ENCODE measurements around the gene ZNF593. TPM values are rescaled to one million over a fixed set of nuclear protein-coding genes. Genes with fewer than 3 reads are reported as not detected.

The ZNF593 gene
- total RNA-seq, 1 experiment from 2014 or later: 27.8 TPM

GRCh38 chr1:26213335-26213905, 43.7 kb downstream of the ZNF593 start:
- H3K36me3 ChIP-seq: no peaks in the 10 kb centered on the region
- no peaks in the 10 kb centered on the region for H3K27me3 ChIP-seq
- no peak for DNase-seq
- H3K9me3 ChIP-seq: no peaks in the 10 kb centered on the region
- no peak overlapping the region for H3K4me3 ChIP-seq

- DNase-seq: no peak
- Histone ChIP-seq H3K36me3 (no peaks in the 10 kb centered on the region), H3K4me3 (no peak overlapping the region), H3K9me3 (no peaks in the 10 kb centered on the region), H3K27me3 (no peaks in the 10 kb centered on the region)
Observed at GRCh38 chr1:26215246-26215645, 45.5 kb downstream of the ZNF593 start.

GRCh38 chr1:26218906-26219494, 49.3 kb downstream of the ZNF593 start:
- peak; percentile 73 for DNase-seq
- Histone ChIP-seq H3K9me3 (no peaks in the 10 kb centered on the region), H3K36me3 (no peaks in the 10 kb centered on the region), H3K27me3 (no peaks in the 10 kb centered on the region), H3K4me3 (no peak overlapping the region)

Other genes starting within 250 kb of the ZNF593 start
- gene PAFAH2, start 171.8 kb upstream of the ZNF593 start, total RNA-seq (2014; rRNA removed; shearing (Covaris generic); ENCODE audit: low replicate concordance): 3.3 and 4.5 TPM in 2 replicates
- gene EXTL1, start 148.1 kb upstream of the ZNF593 start, total RNA-seq (2014; rRNA removed; shearing (Covaris generic); ENCODE audit: low replicate concordance): not detected in 2 replicates
- not detected in 2 replicates for gene SLC30A2, start 123.8 kb upstream of the ZNF593 start, total RNA-seq (2014; rRNA removed; shearing (Covaris generic); ENCODE audit: low replicate concordance)
- not detected in 2 replicates for gene TRIM63, start 102.3 kb upstream of the ZNF593 start, total RNA-seq (2014; rRNA removed; shearing (Covaris generic); ENCODE audit: low replicate concordance)
- 2.4 and 10.4 TPM in 2 replicates for gene PDIK1L, start 58.1 kb upstream of the ZNF593 start, total RNA-seq (2014; rRNA removed; shearing (Covaris generic); ENCODE audit: low replicate concordance)
- gene FAM110D, start 10.8 kb upstream of the ZNF593 start, total RNA-seq (2014; rRNA removed; shearing (Covaris generic); ENCODE audit: low replicate concordance): 0.07 TPM in 1 of 2 replicates, not detected in the other
- not detected in 2 replicates for gene C1orf232, start 945 bp upstream of the ZNF593 start, total RNA-seq (2014; rRNA removed; shearing (Covaris generic); ENCODE audit: low replicate concordance)
- not detected in 2 replicates for gene ZNF593OS, start 1.9 kb downstream of the ZNF593 start, total RNA-seq (2014; rRNA removed; shearing (Covaris generic); ENCODE audit: low replicate concordance)
- gene CNKSR1, start 7.6 kb downstream of the ZNF593 start, total RNA-seq (2014; rRNA removed; shearing (Covaris generic); ENCODE audit: low replicate concordance): not detected in 2 replicates
- not detected in 2 replicates for gene CATSPER4, start 20.7 kb downstream of the ZNF593 start, total RNA-seq (2014; rRNA removed; shearing (Covaris generic); ENCODE audit: low replicate concordance)
- gene CEP85, start 64.3 kb downstream of the ZNF593 start, total RNA-seq (2014; rRNA removed; shearing (Covaris generic); ENCODE audit: low replicate concordance): 13.3 and 13.9 TPM in 2 replicates
- 20.2 and 22.3 TPM in 2 replicates for gene SH3BGRL3, start 110.2 kb downstream of the ZNF593 start, total RNA-seq (2014; rRNA removed; shearing (Covaris generic); ENCODE audit: low replicate concordance)
- gene UBXN11, start 136.7 kb downstream of the ZNF593 start, total RNA-seq (2014; rRNA removed; shearing (Covaris generic); ENCODE audit: low replicate concordance): 3.9 and 6.1 TPM in 2 replicates
- not detected in 2 replicates for gene CD52, start 148.1 kb downstream of the ZNF593 start, total RNA-seq (2014; rRNA removed; shearing (Covaris generic); ENCODE audit: low replicate concordance)
- gene CRYBG2, start 184.2 kb downstream of the ZNF593 start, total RNA-seq (2014; rRNA removed; shearing (Covaris generic); ENCODE audit: low replicate concordance): not detected in 2 replicates
- gene ZNF683, start 202.8 kb downstream of the ZNF593 start, total RNA-seq (2014; rRNA removed; shearing (Covaris generic); ENCODE audit: low replicate concordance): not detected in 2 replicates
- gene LIN28A, start 240.9 kb downstream of the ZNF593 start, total RNA-seq (2014; rRNA removed; shearing (Covaris generic); ENCODE audit: low replicate concordance): not detected in 2 replicates

Measured in MG63 (cell line).